GM21529 (cell line): ENCODE results near the gene DOK5.
"Not testable (repeated sequence)": the region's sequence is repeated elsewhere in the genome, so short reads cannot be mapped to it uniquely, and the experiment has no call there.

ENCODE experiments used
- ATAC-seq: cut with Tn5 transposase; IDR thresholded peaks from one replicate; pipeline ENCODE4 v1.9.1; 2021; ENCODE audit not compliant: unreplicated experiment

The DOK5 gene

GRCh38 chr20:54470697-54471096, 4.7 kb upstream of the DOK5 start:
- ATAC-seq, result no peak

DNA sequence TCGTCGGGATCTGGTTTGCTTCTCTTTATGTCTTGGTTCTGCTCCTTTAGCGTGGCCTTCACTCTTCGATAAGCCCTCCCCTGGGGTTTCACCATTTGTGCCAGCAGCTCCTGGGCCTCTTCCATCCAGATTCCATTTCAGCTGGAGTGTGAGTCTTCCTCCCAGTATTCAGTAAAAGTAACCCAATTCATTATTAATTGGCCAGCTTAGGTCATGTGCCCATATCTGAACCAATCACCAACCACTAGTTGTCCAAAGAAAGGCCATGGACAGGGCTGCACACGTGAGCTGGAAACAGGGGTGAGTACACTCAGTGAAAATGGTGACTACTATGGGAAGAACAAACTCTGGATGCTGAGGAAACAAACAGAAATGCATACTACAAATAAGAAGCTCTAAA, 2.8 kb upstream of the DOK5 start:
- no peak for ATAC-seq

GRCh38 chr20:54473340-54473739, 2.1 kb upstream of the DOK5 start:
- no peak for ATAC-seq

- ATAC-seq, result no peak
Measured at GRCh38 chr20:54474046-54474445, 1.3 kb upstream of the DOK5 start.

DNA sequence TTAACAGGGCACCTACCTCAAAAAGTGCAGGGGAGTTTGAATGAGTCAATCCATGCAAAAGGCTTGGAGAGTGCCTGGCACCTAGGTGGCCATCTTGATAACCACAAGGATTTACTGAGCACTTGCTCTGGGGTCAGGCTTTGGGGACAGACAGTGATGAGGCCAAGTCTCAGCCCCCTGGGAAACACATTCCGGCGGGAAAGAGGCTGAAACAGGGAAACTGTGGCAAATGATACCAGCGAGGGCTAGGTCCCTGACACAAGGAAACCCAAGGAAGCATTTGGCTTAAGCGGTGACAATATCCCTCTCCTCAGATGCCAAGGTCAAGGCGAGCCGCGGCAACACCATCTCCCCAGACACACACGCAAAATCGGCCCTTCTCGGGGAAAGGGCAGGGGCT, 527 bp upstream of the DOK5 start:
- ATAC-seq, result no peak

DNA sequence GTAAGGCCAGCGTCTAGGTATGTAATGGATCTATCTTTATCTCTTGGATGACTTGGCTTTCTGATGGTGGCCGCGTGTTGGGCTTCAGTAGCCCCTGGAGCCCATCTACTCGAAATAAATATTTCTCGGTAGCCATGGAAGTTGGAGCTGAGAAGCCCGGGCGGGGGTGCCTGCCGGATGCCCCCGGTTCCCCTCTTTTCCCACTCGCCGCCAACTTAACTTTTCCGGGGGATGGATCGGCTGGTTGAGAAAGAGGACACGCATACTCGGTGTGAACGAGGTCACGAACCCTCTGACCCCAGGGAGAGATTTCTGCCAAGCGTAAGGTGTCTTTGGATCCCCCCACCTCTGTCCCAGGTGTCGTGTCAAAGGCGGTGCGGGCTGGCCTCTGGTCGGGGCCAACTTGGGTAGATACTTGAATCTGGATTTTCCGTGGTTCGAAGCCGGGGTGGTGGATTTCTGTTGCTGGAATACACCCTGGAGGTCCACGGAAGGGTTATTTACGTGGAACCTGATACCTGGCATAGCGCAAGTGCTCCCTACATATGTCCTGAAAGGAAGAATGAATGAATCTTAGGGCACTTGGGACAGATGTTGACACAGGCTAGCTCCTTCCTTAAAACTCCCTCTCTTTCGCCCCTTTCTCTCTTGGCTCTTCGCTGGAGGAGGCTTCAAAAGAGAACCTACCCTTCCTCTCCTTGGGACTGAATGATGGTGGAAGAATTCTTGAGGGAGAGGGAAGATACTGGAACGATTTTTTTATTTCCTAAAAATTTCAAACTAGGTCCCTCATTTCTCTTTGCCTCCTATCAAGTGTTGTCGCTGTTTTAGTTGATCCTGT, 996 bp downstream of the DOK5 start:
- no peak for ATAC-seq

DNA sequence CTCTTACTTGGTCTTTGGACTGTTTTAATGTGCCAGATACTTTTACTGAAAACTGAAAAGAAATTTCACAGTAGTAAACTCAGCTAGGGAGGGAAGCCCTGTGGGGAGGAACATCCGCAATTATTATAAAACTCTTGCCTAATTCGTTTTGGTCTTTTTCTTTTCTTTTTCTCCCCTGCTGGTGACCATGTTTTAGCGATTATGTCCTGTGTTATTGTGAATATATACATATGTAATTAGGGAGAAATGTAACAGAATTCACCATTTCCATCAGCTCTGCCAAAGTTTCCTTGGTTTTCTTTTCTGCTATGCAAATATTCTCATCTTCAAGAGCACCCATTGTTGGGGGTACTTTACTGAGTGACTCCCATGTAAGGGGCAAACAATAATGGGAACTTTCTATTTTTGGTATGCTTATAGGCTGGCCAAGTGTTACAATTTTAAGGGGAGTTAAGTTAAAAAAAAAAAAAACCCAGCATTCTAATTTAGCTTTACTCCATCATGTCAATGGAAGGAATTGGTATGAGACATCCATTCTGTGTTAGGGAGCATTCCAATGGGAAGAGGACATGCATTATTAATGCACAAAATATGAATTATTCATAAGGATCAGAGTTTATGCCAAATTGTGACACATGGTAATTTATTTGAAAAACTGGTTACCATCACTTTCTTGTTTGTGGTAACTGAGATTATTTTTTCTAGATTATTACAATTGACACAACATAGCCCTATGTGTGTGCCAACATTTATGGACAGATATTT, 2.0 kb downstream of the DOK5 start:
- ATAC-seq, result no peak

GRCh38 chr20:54479138-54479906, 3.9 kb downstream of the DOK5 start:
- no peak for ATAC-seq

- ATAC-seq, result not testable (repeated sequence)
Measured at GRCh38 chr20:54479937-54480336, 4.5 kb downstream of the DOK5 start.

DNA sequence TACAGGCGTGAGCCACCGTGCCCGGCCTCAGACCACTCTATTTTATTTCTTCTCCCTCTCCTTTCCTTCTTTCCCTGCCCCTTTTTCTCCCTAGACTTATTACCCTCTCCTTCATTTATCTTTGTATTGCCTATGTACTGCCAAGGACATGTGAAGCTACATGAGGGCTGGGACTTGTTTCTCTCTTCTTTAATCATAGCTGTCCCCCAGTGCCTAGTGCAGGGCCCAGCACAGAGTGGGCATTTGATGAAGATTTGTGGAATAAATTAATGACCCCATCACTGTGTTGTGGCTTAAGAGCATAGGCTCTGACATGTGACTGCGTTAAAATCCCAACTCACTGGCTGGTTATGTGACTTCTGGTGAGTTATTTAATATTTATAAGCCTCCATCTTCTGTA, 6.0 kb downstream of the DOK5 start:
- no peak for ATAC-seq

- ATAC-seq, result no peak
Measured at GRCh38 chr20:54485631-54486030, 10.2 kb downstream of the DOK5 start.

- ATAC-seq, result no peak
Measured at GRCh38 chr20:54486585-54486984, 11.2 kb downstream of the DOK5 start.

GRCh38 chr20:54488442-54488841, 13.0 kb downstream of the DOK5 start:
- ATAC-seq, result no peak

DNA sequence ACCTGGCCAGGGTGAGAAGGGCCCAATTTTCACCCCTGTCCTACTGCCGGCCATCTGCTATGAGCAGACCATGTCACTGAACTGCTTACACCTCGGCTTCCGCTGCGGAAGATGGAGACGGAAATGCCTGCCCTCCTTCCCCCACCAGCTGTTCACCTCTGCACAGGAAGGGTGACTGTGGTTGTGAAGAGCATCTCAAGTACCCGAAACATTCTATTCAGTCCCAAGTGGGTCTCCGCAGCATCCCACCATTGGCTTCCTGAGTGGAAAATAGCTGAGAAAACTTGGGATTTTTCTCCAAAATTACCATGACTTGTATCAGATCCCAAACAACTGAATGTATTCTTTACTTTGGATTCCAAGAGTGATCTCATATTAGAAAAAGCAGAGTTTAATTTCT, 16.1 kb downstream of the DOK5 start:
- no peak for ATAC-seq

DNA sequence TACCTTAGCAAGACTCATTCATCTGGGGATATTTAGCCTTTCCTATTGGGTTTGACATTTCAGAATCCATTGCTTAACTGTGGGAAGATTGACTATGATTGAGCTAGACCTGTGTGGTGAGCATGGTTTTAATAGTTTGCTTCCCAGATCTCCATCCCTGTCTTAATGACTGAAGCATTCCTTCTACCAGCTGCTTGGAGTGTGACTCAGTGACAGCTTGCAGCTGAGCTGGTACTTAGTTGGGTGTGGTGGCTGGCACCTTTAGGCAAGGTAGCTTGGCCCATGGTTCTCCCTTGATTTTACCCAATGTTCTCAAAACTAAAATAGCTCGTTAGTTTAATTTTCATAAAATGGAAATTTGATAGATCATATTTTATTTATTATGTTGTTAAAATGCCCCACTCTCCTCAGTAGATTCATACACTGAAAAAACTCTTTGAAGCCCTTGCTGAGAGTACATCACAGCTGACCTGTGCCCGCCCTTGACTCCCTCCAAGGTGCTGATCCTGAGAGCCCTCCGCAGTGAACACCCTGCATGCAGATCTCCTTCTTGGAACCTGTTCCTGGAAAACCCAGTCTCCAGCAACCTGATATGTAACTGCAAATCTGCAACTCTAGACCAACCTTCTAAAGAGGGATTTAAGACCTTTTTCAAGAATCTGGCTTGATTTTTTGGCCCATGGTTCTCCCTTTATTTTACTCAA, 19.1 kb downstream of the DOK5 start:
- no peak for ATAC-seq

DNA sequence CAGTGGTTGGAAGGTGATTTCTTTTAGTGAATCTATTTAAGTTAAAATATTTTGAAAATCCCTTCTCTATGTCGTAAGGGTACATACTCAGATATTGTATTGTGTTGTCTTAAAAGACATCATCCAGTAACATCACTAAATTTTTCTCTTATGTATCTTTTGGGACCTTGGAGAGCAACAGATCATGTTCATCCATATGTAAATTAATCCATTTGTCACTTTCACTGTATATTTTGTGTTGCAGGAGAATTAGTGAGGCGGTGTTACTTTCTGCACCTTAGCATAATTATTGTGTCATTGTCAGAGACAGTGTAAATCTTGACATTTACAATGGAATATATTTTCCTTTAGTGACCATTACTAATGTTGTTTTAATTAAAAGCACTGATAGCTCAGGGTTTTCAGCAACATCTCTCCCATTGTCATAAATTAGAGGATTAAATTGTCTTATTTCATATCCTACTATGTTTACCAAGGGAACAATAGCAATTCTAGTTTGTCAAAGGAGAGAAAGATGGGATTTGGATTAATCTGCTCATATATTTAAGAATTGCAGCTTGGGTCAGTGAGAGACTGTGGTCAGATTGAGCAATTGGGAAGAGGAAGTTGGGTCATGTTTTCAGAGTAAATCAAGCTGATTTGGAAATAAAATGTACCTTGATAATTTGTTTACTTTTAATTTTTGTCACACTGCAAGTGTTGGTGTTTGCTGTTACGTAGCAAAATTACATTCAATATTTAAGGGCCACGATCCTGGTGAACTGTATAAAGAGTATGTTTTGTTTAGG, 22.7 kb downstream of the DOK5 start:
- no peak for ATAC-seq

DNA sequence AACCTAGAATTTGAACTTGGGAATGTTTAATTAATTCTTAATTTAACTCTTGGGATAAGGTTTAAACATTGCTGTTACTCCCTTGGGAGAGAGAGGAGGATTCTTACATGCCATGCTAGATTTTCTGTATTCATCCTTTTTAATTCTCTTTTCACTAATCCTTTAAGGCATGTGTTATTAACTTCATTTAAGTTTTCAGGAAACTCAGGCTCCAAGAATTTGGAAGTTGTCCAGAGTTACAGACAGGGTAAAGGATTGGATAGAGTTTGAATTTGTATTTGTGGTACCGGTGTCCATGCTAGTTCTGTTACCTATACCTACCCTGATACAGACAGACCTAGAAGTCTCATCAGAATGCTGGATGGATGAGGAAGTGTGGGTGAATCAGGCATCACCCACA, 23.7 kb downstream of the DOK5 start:
- no peak for ATAC-seq

DNA sequence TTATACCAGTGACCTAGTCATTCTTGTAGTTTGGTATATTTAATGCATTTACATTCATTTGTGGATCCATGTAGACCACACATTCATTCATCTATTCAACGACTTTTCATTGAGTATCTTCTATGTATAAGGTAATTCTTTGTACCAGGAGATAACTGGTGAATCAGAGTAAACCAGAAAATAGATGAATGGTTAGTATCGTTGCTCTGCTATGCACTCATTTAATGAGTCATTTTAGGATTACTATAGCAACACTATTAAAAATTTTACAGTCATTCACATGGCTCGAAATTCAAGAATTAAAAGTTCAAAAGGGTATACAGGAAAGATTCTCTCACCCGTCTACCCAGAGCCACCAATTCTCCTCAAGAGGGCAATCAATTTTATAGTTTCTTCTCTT, 26.8 kb downstream of the DOK5 start:
- no peak for ATAC-seq

- no peak for ATAC-seq
Measured at GRCh38 chr20:54506643-54507042, 31.2 kb downstream of the DOK5 start.

DNA sequence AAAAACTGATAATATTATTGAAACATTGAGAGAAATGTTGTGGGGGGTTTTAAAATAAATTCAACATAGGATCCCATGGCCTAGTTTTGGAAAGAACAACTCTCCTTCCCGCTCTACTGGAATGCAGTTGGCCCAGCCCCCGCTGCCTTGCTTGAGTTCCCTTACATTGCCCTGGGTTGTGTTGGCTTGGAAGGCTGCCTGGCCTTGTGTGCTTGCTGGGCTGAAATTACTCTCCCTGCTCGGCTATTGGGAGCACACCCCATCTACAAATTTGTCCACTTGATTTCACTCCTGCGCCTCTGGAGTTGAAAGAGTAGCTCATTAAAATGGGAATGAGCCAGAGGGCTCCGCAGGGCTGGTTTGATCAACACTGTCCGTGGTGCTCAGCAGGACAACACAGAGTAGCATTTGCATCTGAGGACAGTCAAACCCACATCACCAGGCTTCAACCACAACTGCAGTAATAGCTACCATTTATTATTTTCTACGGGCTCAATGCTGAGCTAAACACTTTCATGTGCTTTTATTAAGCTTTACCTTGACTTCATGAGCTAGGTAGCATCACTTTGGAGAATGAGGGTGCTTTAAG, 35.2 kb downstream of the DOK5 start:
- ATAC-seq, result no peak
